HG02884 (cell line): ENCODE measurements around the gene VSIG10L2.

ENCODE experiments used
- ATAC-seq: cut with Tn5 transposase; IDR thresholded peaks from one replicate; pipeline ENCODE4 v1.9.1; 2021; ENCODE audit warnings: mild to moderate bottlenecking, moderate library complexity; ENCODE audit not compliant: unreplicated experiment

VSIG10L2 gene

GRCh38 chr11:125999234-125999880, 53.5 kb downstream of the VSIG10L2 start:
- no peak for ATAC-seq

GRCh38 chr11:126002181-126002580, 56.3 kb downstream of the VSIG10L2 start:
- ATAC-seq = no peak
